ENCODE measurements around the gene CYBC1.

CYBC1 gene

GRCh38 chr17:82493226-82493781 lies 42.8 kb upstream of the CYBC1 start:
- H3K4me3 ChIP-seq (ENCODE audit: low read depth, low read length): no peak overlapping the region
- DNase-seq (ENCODE audit: low read depth, low spot score): no peak
- in situ Hi-C loops (cut with HindIII; ENCODE audit: low sequenced_read_pairs): no loop called here
- no peak for TF ChIP-seq CTCF (IDR thresholded peaks at IDR 0.05; ENCODE audit: low read depth, low read length)

GRCh38 chr17:82492643-82493225 lies 42.2 kb upstream of the CYBC1 start:
- H3K4me3 ChIP-seq (ENCODE audit: low read depth, low read length): no peak overlapping the region
- peak; percentile 57 for DNase-seq (ENCODE audit: low read depth, low spot score)
- no peak for TF ChIP-seq CTCF (IDR thresholded peaks at IDR 0.05; ENCODE audit: low read depth, low read length)
- in situ Hi-C loops (cut with HindIII; ENCODE audit: low sequenced_read_pairs): no loop called here

- in situ Hi-C loops (cut with HindIII; ENCODE audit: low sequenced_read_pairs): no loop called here
Measured at GRCh38 chr17:82491533-82491932, 41.0 kb upstream of the CYBC1 start.

GRCh38 chr17:82491196-82491530 lies 40.6 kb upstream of the CYBC1 start:
- TF ChIP-seq CTCF (IDR thresholded peaks at IDR 0.05; ENCODE audit: low read depth, low read length): no peak
- in situ Hi-C loops (cut with HindIII; ENCODE audit: low sequenced_read_pairs): no loop called here
- DNase-seq (ENCODE audit: low read depth, low spot score): no peak
- H3K4me3 ChIP-seq (ENCODE audit: low read depth, low read length): no peak overlapping the region

More at GRCh38 chr17:82491533-82491932, 41.0 kb upstream of the CYBC1 start:
- H3K4me3 ChIP-seq (ENCODE audit: low read depth, low read length): no peak overlapping the region
- TF ChIP-seq CTCF (IDR thresholded peaks at IDR 0.05; ENCODE audit: low read depth, low read length): no peak
- no peak for DNase-seq (ENCODE audit: low read depth, low spot score)

- no peak for TF ChIP-seq CTCF (IDR thresholded peaks at IDR 0.05; ENCODE audit: low read depth, low read length)
- H3K4me3 ChIP-seq (ENCODE audit: low read depth, low read length): no peak overlapping the region
- in situ Hi-C loops (cut with HindIII; ENCODE audit: low sequenced_read_pairs): no loop called here
- DNase-seq (ENCODE audit: low read depth, low spot score): no peak
Measured at GRCh38 chr17:82490512-82491195, 40.1 kb upstream of the CYBC1 start.

- no peak overlapping the region for H3K4me3 ChIP-seq (ENCODE audit: low read depth, low read length)
- no peak for DNase-seq (ENCODE audit: low read depth, low spot score)
- in situ Hi-C loops (cut with HindIII; ENCODE audit: low sequenced_read_pairs): no loop called here
- no peak for TF ChIP-seq CTCF (IDR thresholded peaks at IDR 0.05; ENCODE audit: low read depth, low read length)
Measured at GRCh38 chr17:82489851-82490511, 39.4 kb upstream of the CYBC1 start.

All from astrocyte of the spinal cord (primary cell).